NT2/D1 (cell line): Measurements from ENCODE around the gene PCDHAC2.

ENCODE experiments used
- SUZ12 ChIP-seq: IDR thresholded peaks from 2 replicates; pipeline ENCODE4 v1.6.1; 2011; ENCODE audit not compliant: insufficient read length, insufficient read depth; ENCODE audit errors: extremely low read depth
- YY1 ChIP-seq: IDR thresholded peaks from 2 replicates; pipeline ENCODE4 v1.6.1; 2011; ENCODE audit not compliant: insufficient read length, insufficient read depth
- ZNF274 ChIP-seq: IDR thresholded peaks from 2 replicates; pipeline ENCODE4 v1.6.1; 2011; ENCODE audit warnings: mild to moderate bottlenecking, low read depth, low read length

GRCh38 chr5:140934964-140935606 is 31.2 kb upstream of the PCDHAC2 start:
- no peak for TF ChIP-seq YY1
- TF ChIP-seq SUZ12, result no peak
- TF ChIP-seq ZNF274, result no peak
